K562 (cell line): ENCODE measurements around the gene HACL1. TPM values are rescaled to one million over a fixed set of nuclear protein-coding genes. Genes with fewer than 3 reads are reported as not detected.

Experiments used
- DIDO1 ChIP-seq: fragments of 450-650 bp; IDR thresholded peaks from 2 replicates; pipeline ENCODE4 v1.6.1; 2016; ENCODE audit warnings: low read depth, missing biosample characterization, missing genetic modification characterization
- FOXJ2 ChIP-seq: fragments of 200-800 bp; sonication (Bioruptor generic); IDR thresholded peaks from 2 replicates; pipeline ENCODE4 v1.6.1; 2016; ENCODE audit warnings: missing genetic modification characterization, missing compliant biosample characterization
- HIVEP1 ChIP-seq: fragments of 250-450 bp; sonication (Bioruptor Pico); IDR thresholded peaks from 2 replicates; pipeline ENCODE4 v1.4.0; 2020; ENCODE audit warnings: mild to moderate bottlenecking
- KLF10 ChIP-seq: fragments of 250-450 bp; sonication (Bioruptor Pico); IDR thresholded peaks from 2 replicates; pipeline ENCODE4 v1.6.1; 2021; ENCODE audit warnings: matching md5 sums
- MBD2 ChIP-seq: sonication (generic); IDR thresholded peaks from 2 replicates; pipeline ENCODE4 v1.6.1; 2016; ENCODE audit warnings: low read depth, borderline replicate concordance
- MTA1 ChIP-seq: fragments of 450-650 bp; IDR thresholded peaks from 2 replicates; pipeline ENCODE4 v1.6.1; 2017; ENCODE audit warnings: borderline replicate concordance
- RBFOX2 ChIP-seq: fragments of 200-400 bp; formaldehyde crosslinking; IDR thresholded peaks from 2 replicates; pipeline ENCODE4 v1.6.1; 2017; ENCODE audit warnings: low read depth, mild to moderate bottlenecking, low read length, moderate library complexity
- ZNF146 ChIP-seq: IDR thresholded peaks from one replicate; pipeline ENCODE4 v1.6.1; 2018; ENCODE audit warnings: missing compliant biosample characterization; ENCODE audit not compliant: unreplicated experiment
- ZNF175 ChIP-seq: fragments of 200-800 bp; sonication (Bioruptor generic); IDR thresholded peaks from 2 replicates; pipeline ENCODE4 v1.6.1; 2016; ENCODE audit warnings: low read depth, mild to moderate bottlenecking, missing genetic modification characterization, missing compliant biosample characterization
- ZNF668 ChIP-seq: fragments of 250-450 bp; sonication (Bioruptor Pico); IDR thresholded peaks from 2 replicates; pipeline ENCODE4 v1.8.0; 2022; ENCODE audit warnings: mild to moderate bottlenecking, inconsistent platforms
- polyA plus RNA-seq, 8 experiments: library from polyadenylated mRNA; depleted of rRNA in 4 of 8; stranded (reverse) in 5 of 8; unstranded in 3 of 8; fragments of >200 nt; fragmentation: Nextera tagmentation in 2 of 8; fragmentation: Illumina TruSeq in 1 of 8; extraction: Ambion mirVana in 2 of 8; extraction: Trizol in 1 of 8; gene quantifications; 2 replicates each; pipeline versions ENCODE4 v1.2.1 to v1.2.3, GENCODE V29; 2011 to 2014; ENCODE audit warnings: inconsistent platforms in 1 of 8, missing spikeins in 1 of 8
- total RNA-seq, 7 experiments: library from RNA; depleted of rRNA in 6 of 7; stranded (reverse); fragments of >200 nt in 6 of 7; fragmentation: Illumina TruSeq in 2 of 7; extraction: Trizol in 2 of 7; gene quantifications; 2 replicates each; pipeline versions ENCODE4 v1.2.1 to v1.2.3, GENCODE V29; 2011 to 2021; ENCODE audit warnings: low replicate concordance in 1 of 7
- TF ChIP-seq, protein P1 (sequence below): fragments of 200-600 bp; sonication (generic); IDR thresholded peaks from one replicate; pipeline ENCODE4 v1.6.1; 2012; ENCODE audit warnings: mild to moderate bottlenecking, low read depth, low read length, inconsistent platforms

HACL1 gene
- total and polyA plus RNA-seq, 9 of the 15 experiments (the other 6 are each of a cell fraction or from before 2014, with no cell fraction given) = 18.9 to 61.5 (median 30.5) TPM

DNA sequence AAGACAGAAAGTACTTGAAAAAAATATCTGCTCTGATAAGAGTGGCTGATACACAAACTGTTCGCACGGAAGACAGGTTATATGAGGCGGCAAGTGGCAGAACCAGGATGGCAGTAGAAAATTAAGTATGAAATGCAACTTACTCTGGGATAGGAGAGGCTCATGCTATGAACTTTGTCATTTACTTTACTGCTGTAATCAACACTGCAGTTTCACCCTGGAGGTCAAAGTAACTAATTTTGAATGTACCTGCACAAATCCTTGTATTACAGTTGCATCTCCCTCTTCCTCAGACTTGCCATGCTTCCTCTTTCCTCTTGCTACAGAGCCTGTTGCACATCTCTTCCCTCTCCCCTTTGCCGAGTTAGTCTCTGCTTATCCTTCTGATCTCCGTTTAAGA lies 38.8 kb downstream of the HACL1 start (continued):
- TF ChIP-seq, protein P1, sequence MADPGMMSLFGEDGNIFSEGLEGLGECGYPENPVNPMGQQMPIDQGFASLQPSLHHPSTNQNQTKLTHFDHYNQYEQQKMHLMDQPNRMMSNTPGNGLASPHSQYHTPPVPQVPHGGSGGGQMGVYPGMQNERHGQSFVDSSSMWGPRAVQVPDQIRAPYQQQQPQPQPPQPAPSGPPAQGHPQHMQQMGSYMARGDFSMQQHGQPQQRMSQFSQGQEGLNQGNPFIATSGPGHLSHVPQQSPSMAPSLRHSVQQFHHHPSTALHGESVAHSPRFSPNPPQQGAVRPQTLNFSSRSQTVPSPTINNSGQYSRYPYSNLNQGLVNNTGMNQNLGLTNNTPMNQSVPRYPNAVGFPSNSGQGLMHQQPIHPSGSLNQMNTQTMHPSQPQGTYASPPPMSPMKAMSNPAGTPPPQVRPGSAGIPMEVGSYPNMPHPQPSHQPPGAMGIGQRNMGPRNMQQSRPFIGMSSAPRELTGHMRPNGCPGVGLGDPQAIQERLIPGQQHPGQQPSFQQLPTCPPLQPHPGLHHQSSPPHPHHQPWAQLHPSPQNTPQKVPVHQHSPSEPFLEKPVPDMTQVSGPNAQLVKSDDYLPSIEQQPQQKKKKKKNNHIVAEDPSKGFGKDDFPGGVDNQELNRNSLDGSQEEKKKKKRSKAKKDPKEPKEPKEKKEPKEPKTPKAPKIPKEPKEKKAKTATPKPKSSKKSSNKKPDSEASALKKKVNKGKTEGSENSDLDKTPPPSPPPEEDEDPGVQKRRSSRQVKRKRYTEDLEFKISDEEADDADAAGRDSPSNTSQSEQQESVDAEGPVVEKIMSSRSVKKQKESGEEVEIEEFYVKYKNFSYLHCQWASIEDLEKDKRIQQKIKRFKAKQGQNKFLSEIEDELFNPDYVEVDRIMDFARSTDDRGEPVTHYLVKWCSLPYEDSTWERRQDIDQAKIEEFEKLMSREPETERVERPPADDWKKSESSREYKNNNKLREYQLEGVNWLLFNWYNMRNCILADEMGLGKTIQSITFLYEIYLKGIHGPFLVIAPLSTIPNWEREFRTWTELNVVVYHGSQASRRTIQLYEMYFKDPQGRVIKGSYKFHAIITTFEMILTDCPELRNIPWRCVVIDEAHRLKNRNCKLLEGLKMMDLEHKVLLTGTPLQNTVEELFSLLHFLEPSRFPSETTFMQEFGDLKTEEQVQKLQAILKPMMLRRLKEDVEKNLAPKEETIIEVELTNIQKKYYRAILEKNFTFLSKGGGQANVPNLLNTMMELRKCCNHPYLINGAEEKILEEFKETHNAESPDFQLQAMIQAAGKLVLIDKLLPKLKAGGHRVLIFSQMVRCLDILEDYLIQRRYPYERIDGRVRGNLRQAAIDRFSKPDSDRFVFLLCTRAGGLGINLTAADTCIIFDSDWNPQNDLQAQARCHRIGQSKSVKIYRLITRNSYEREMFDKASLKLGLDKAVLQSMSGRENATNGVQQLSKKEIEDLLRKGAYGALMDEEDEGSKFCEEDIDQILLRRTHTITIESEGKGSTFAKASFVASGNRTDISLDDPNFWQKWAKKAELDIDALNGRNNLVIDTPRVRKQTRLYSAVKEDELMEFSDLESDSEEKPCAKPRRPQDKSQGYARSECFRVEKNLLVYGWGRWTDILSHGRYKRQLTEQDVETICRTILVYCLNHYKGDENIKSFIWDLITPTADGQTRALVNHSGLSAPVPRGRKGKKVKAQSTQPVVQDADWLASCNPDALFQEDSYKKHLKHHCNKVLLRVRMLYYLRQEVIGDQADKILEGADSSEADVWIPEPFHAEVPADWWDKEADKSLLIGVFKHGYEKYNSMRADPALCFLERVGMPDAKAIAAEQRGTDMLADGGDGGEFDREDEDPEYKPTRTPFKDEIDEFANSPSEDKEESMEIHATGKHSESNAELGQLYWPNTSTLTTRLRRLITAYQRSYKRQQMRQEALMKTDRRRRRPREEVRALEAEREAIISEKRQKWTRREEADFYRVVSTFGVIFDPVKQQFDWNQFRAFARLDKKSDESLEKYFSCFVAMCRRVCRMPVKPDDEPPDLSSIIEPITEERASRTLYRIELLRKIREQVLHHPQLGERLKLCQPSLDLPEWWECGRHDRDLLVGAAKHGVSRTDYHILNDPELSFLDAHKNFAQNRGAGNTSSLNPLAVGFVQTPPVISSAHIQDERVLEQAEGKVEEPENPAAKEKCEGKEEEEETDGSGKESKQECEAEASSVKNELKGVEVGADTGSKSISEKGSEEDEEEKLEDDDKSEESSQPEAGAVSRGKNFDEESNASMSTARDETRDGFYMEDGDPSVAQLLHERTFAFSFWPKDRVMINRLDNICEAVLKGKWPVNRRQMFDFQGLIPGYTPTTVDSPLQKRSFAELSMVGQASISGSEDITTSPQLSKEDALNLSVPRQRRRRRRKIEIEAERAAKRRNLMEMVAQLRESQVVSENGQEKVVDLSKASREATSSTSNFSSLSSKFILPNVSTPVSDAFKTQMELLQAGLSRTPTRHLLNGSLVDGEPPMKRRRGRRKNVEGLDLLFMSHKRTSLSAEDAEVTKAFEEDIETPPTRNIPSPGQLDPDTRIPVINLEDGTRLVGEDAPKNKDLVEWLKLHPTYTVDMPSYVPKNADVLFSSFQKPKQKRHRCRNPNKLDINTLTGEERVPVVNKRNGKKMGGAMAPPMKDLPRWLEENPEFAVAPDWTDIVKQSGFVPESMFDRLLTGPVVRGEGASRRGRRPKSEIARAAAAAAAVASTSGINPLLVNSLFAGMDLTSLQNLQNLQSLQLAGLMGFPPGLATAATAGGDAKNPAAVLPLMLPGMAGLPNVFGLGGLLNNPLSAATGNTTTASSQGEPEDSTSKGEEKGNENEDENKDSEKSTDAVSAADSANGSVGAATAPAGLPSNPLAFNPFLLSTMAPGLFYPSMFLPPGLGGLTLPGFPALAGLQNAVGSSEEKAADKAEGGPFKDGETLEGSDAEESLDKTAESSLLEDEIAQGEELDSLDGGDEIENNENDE = no peak
- TF ChIP-seq MBD2 (no peak), ZNF668 (CRISPR knock-in tag) (no peak), DIDO1 (tag) (no peak), KLF10 (CRISPR knock-in tag) (no peak), MTA1 (no peak), FOXJ2 (tag) (no peak), RBFOX2 (no peak), ZNF175 (CRISPR knock-in tag) (no peak), HIVEP1 (CRISPR knock-in tag) (no peak), ZNF146 (CRISPR knock-in tag) (no peak)
- TF ChIP-seq, all 486 proteins: peak for 0
